GM13977 (cell line): ENCODE measurements around the gene CREB3L2.

Source experiments
- DNase-seq: peaks from one replicate; pipeline ENCODE4 v3.0.0; 2012; ENCODE audit warnings: low spot score
- in situ Hi-C: fragments of 300-500 bp; cut with MboI; formaldehyde crosslinking; loops from one replicate; pipeline ENCODE4 v1.12.0; 2022; ENCODE audit warnings: low sequenced_read_pairs, low pct_unique_long_range_greater_than_20kb, mixed read lengths, inconsistent platforms; ENCODE audit not compliant: unreplicated experiment
- TF ChIP-seq, protein P1 (sequence below): IDR thresholded peaks from 2 replicates; pipeline ENCODE4 v1.5.1; 2012; ENCODE audit warnings: mild to moderate bottlenecking, control low read depth; ENCODE audit not compliant: insufficient read depth; ENCODE audit errors: extremely low read depth, missing control alignments

Gene CREB3L2

DNA sequence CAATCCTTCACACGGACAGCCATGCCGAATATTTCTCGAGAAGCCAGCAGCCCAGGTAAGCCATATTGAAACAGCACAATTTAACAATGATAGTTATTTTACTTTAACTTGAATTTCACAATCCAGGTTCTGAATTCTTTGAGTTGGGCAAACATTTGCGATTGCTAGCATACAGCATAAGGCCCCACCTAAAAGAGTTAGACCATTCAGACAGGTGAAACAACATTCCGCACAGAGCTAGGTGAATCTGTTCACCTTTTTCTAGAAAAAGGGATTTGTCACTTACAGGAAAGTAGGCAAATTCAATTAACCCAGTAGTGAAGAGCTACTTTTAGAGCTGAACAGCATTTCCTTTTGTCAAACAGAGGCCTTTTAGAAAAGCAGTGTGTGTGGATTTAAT lies 45.3 kb downstream of the CREB3L2 start:
- DNase-seq, result no peak
- TF ChIP-seq, protein P1, sequence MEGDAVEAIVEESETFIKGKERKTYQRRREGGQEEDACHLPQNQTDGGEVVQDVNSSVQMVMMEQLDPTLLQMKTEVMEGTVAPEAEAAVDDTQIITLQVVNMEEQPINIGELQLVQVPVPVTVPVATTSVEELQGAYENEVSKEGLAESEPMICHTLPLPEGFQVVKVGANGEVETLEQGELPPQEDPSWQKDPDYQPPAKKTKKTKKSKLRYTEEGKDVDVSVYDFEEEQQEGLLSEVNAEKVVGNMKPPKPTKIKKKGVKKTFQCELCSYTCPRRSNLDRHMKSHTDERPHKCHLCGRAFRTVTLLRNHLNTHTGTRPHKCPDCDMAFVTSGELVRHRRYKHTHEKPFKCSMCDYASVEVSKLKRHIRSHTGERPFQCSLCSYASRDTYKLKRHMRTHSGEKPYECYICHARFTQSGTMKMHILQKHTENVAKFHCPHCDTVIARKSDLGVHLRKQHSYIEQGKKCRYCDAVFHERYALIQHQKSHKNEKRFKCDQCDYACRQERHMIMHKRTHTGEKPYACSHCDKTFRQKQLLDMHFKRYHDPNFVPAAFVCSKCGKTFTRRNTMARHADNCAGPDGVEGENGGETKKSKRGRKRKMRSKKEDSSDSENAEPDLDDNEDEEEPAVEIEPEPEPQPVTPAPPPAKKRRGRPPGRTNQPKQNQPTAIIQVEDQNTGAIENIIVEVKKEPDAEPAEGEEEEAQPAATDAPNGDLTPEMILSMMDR, result no peak
- in situ Hi-C loops, result no loop called here

DNA sequence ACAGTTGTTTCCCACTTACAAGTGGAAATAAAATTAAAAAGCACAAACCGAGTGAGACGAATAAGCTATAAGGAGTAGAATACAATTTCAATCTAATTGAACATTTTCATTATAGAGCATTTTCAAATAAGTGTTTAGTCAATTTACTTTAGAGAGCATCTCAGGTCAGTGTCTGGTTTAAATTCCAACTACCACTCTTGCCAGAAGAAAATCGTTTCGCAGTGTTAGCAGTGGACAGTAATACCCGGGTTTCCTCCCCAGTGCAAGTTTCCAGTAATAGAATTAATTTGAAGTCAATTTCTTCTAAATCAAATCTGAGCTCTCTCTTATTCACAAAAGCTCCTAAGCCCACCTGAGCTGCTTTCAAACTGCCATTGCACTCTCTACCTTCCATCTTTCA lies 45.7 kb downstream of the CREB3L2 start:
- in situ Hi-C loops, result no loop called here
- TF ChIP-seq, protein P1, result no peak
- no peak for DNase-seq

DNA sequence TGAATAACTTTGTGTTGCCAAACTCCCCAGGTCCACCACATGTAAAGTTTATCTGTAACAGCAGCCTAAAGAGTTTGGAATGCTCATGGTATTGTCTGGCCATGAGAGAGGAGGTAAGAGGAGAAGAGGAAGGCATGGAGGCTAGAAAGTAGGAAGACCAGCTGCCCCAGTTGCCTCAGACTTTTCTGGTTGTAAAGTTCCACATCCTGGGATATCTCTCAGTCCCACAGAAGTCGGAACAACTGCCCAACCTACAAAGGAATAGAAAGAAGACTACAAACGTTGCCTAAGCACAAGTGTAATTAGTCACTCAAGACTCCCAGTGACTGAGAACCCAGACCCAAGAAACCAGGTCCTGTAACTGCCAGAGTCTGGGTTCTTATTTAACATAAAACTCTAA lies 47.3 kb downstream of the CREB3L2 start:
- no peak for DNase-seq
- TF ChIP-seq, protein P1, result no peak
- in situ Hi-C loops, result no loop called here

DNA sequence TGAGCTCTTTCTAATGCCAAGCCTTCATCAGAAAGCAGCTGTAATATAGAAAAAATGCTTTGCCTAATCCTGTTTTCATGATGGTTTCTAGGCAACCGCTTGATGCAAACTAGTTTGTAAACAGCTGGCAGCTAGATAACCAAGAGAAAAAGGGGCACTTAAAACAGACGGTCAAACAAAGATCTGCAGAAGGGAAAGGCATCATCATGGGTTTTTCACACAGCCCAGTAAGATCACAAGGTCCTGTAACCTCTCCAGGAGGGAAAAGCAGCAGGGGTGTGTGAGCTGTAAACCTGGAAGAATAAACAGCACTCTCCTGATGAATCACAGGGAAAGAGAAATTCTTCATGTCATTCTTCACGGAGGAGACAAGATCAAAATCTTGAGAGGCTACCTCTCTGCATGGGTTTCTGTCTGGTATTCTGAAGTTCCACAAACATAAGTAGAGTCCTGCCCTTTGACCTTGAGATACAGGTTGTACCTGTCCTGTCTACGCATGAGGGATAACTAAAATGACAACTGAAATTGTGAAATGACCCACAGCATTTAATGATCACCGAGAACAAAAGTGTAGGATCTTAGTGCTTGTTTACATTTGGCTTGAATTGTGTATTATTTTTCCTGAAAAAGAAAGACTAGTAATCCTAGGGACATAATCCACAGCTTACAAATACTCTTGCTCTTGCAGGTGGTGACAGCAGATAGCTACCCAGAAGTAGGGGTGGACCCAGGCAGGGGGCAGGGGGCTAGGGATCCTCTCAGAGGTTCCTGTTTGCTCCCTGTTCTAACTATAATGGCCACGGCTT lies 48.0 kb downstream of the CREB3L2 start:
- in situ Hi-C loops, result no loop called here
- DNase-seq, result no peak
- TF ChIP-seq, protein P1, result no peak

DNA sequence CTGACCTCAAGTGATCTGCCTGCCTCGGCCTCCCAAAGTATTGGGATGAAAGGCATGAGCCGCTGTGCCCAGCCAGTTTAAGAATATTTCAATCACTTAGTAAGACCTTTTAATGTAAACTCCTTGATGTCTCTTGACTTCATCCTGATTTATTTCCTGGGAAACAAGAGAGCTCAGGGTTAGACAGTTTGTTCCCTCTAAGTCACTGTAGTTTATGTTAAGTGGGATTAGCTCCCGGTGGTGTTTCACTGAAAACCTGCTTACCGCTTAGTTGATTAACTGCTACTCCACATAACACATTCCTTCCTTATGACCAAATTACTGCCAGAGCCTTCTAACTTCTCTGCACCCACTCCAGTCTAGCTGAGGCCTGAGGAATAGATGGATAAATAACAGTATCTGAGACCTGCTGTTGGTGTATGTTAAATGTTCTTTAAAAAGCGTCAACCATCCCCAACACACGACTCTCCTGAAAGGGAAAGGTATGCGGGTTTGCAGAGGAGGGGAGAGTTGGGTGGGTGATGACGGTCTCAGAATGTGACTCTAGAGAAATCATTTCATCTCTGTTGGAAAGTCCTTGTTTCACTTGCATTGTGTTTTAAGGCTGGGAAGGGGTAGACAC lies 48.7 kb downstream of the CREB3L2 start:
- in situ Hi-C loops, result no loop called here
- TF ChIP-seq, protein P1, result no peak
- no peak for DNase-seq

DNA sequence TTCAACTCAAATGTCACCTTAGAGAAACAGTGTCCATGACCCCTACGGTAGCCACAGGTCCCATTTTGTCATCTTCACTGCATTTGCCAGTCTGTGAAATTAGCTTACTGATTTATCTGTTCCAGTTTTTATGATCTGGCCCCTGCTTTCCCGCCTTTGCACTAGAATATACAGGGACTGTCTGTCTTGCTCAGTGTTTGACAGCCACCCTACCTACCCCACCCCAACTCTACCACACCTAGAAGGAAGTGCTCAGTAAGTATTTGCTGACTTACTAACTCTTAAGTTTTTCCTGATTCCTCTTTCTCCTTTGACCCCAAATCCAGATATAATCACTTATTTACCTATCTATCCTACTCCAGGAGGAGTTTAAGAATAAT lies 49.5 kb downstream of the CREB3L2 start:
- in situ Hi-C loops, result no loop called here

More for the DNA sequence above, 49.5 kb downstream of the CREB3L2 start:
- TF ChIP-seq, protein P1, result no peak
- DNase-seq, result no peak
